Transverse colon (tissue), 3 donors: Measurements from ENCODE around the gene SLC25A23.

Experiments
- CTCF ChIP-seq, 5 experiments: fragments of 200-600 bp in 3 of 5; fragments of 450-650 bp in 2 of 5; sonication (generic) in 3 of 5; IDR thresholded peaks; 1 replicate in 2 of 5; 2 replicates in 3 of 5; pipeline ENCODE4 v1.5.1; 2016 to 2017; ENCODE audit warnings: antibody characterized with exemption in 5 of 5, inconsistent platforms in 3 of 5, mild to moderate bottlenecking in 2 of 5, moderate library complexity in 1 of 5
- POLR2A ChIP-seq: fragments of 450-650 bp; IDR thresholded peaks from one replicate; pipeline ENCODE4 v1.6.1; 2016; ENCODE audit warnings: antibody characterized with exemption, mild to moderate bottlenecking, moderate library complexity

- TF ChIP-seq POLR2A (no peak), CTCF (IDR thresholded peaks at IDR 0.05) (no peak)
These were observed 19.8 kb downstream of the SLC25A23 start for GRCh38 chr19:6439743-6440142.
